Measurements from ENCODE around the gene SEMA3B.
A peak's percentile ranks its signal among the peaks of the same experiment; 100 is the strongest.
"Not testable (repeated sequence)": the region's sequence is repeated elsewhere in the genome, so short reads cannot be mapped to it uniquely, and the experiment has no call there.

The SEMA3B gene

DNA sequence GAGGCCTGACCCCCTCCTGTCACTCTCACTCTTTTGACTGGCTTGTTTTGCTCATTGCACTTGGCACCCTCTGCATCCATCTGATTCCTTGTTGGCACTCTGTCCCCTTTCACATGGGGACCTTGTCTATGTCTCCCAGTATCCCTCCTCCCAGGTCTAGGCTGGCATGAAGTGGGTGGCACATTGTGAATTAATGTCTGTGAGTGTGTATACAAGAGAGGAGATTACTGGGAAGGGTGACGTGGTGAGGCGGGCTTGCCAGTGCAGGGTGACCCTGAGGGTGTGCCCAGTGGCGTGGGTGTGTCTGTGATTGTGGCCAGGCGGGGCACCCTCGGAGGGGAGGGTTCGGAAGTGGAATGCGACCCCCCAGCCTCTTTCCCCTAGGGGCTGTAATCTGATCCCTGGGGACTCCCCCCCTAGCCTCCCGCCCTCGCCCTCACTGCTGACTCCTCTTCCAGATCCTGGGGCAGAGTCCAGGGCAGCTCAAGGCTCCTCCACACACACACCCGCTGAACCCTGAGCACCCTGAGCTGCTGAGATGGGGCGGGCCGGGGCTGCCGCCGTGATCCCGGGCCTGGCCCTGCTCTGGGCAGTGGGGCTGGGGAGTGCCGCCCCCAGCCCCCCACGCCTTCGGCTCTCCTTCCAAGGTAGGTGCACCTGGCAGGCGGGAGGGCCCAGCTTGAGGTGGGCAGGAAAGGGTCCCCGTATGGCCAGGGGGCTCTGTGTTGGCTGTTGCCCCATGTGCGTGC lies at the start of gene SEMA3B:
Gene SEMA3B, plus strand, starts transcription at position 445 of the 749 bp plus-strand sequence. Its CDS starts 94 bp downstream, at position 539.
- DNase-seq (ENCODE audit: low read depth) = no peak

GRCh38 chr3:50219285-50219684 lies 49.7 kb upstream of the SEMA3B start:
- DNase-seq (ENCODE audit: low read depth) = no peak

- no peak for DNase-seq (ENCODE audit: low read depth)
Measured at GRCh38 chr3:50220109-50220508, 48.8 kb upstream of the SEMA3B start.

- DNase-seq (ENCODE audit: low read depth) = no peak
Measured at GRCh38 chr3:50221051-50221410, 47.9 kb upstream of the SEMA3B start.

DNA sequence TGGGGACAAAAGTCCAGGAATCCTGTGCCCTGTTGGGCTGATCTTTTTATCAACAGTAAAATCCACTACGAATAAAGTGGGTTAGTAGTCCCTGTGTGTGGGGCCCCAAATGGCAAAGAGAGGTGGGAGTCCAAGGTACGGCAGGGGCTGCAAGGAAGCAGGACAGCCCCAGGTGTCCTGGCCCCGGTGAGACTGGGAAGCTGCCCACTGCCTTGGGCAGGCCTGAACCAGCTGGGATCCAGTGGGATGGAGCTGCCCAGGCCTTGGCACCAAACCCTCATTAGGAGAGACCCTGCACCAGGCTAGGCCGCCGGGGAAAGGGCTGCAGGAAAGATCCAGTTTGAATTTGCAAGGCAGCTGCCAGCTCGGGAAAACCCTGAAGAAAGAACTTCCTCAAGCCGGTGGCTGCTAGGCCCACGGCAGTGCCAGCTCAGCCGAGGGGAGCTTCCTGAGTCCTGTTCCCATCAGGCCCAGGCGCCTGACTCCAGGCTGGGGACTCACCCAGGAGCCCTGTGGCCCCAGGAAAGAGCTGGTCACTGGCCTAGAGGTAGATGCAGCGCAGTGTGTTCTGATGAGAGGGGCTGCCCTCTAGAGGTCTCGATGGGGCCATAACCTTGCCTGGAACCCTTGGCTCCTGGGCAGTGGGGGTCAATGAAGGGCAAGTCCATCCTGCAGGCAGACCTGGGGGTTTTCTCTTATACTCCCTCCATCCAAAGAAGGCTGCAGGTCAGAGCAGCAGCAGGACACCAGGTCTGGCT lies 47.4 kb upstream of the SEMA3B start:
- DNase-seq (ENCODE audit: low read depth) = no peak

GRCh38 chr3:50222169-50222528 lies 46.8 kb upstream of the SEMA3B start:
- DNase-seq (ENCODE audit: low read depth) = no peak

DNA sequence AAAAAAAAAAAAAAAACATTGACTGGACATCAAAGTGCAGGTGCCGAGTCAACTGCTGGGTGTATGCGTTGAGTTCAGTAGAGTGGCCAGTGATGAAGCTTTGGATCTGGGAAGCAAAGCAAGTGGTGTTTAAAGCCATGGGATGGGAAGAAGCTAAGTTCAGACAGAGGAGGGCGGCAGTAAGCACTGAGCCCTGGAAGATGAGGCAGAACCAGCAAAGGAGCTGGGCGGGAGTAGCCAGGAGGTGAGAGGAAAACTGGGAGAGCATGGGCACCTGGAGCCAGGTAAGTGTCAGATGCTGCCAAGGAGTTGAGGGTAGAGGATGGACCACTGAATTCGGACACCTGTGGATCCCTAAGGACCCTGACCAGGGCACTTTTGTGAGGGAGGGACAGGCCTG lies 44.3 kb upstream of the SEMA3B start:
- no peak for DNase-seq (ENCODE audit: low read depth)

- DNase-seq (ENCODE audit: low read depth) = peak; percentile 28
Measured at GRCh38 chr3:50226888-50227389, 42.0 kb upstream of the SEMA3B start.

GRCh38 chr3:50227390-50228183 lies 41.4 kb upstream of the SEMA3B start:
- DNase-seq (ENCODE audit: low read depth) = peak; percentile 87

- DNase-seq (ENCODE audit: low read depth) = not testable (repeated sequence)
Measured at GRCh38 chr3:50228184-50228763, 40.7 kb upstream of the SEMA3B start.

DNA sequence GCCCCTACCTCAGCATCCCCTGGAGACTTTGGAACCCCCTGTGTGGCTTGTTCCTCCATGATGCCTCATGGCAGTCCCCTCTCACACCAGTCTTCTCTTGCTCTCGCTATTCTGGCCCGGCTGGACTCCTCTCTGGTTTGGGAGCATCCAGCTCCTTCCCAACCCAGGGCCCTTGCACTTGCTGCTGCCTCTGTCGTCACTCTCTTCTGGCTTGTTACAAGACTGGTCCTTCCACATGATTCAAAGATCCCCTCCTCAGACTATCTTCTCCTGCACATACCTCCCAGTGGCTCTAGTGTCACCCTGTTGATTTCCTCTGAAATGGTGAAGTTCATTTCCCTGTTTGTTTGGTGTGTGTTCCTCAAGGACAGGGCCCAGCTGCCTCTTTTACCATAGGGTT lies 39.5 kb upstream of the SEMA3B start:
- no peak for DNase-seq (ENCODE audit: low read depth)

DNA sequence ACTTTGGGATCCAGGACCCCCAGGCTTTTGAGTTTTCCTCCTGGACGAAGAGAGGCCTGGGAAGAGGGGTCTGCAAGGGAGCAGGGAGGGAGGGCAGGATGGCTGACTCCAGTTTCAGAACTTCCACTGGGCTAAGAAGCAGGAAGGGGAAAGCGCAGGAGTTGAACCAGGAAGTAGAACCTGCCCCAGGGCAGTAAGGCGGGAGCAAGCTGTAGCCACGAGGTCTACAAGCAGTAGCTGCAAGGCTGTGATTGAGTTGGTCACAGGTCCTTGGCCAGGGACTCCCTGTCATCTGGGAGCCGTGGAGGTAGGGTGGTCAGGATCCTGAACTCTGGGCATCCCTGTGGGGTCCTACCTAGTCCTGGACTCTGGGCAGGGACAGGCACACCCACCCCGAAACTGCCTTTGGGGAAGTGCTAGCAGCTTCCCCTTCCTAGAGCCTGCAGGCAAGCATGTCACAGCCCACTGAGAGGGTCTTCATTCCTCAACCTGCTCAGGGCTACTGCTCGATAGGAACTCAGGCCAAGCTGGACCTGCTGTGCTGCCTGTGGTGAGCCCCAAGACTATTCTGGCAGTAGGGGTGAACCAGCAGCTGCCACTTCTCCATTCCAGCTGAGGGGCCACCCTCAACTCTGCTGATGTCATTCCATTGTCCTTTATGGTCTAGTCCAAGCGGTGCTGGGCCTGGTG lies 38.7 kb upstream of the SEMA3B start:
- DNase-seq (ENCODE audit: low read depth) = no peak

DNA sequence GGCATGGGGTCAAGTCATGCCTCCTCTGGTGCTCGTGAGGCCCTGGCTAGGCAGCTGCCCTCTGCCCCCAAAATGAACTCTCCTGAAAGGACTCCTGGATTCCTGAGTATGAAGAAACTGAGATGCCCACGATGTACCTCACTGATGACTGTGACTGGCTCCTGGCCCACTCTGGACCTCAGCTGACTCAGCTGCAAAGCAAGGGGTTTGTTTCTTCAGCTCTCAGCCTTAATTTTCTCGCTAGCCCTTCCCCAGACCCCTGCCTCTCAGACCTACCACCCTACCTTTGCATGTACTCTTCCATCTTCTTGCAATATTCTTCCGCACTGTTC lies 38.2 kb upstream of the SEMA3B start:
- DNase-seq (ENCODE audit: low read depth) = no peak

GRCh38 chr3:50231581-50231980 lies 37.4 kb upstream of the SEMA3B start:
- no peak for DNase-seq (ENCODE audit: low read depth)

- DNase-seq (ENCODE audit: low read depth) = no peak
Measured at GRCh38 chr3:50232303-50232702, 36.6 kb upstream of the SEMA3B start.

DNA sequence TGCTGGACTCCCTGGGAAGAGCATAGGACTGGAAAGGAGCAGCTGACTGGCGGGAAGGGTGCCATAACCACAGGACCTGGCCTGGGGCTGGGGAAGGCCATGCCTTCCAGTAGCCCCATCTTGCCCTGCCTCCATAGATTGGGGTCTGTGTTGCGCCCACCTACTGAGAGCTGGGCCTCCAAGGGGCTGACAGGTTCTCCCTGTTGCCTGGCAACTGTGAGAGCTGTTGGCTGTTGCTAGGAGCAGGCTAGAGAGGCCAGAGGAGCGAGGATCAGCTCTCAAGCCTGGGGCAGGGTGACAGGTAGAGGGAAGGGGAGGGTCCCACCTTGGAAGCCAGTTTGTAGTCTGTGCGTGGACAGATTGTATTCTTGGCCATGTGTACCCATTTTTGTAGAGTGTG lies 35.8 kb upstream of the SEMA3B start:
- no peak for DNase-seq (ENCODE audit: low read depth)

GRCh38 chr3:50235716-50236483 lies 33.0 kb upstream of the SEMA3B start, which contains the start of gene GNAI2:
TSS of gene GNAI2 (plus strand) at chr3:50236204. CDS start at chr3:50236336, 132 bp downstream.
- peak; percentile 98 for DNase-seq (ENCODE audit: low read depth)

GRCh38 chr3:50236484-50237132 lies 32.3 kb upstream of the SEMA3B start:
- no peak for DNase-seq (ENCODE audit: low read depth)

GRCh38 chr3:50237133-50237651 lies 31.8 kb upstream of the SEMA3B start:
- DNase-seq (ENCODE audit: low read depth) = no peak

Data from T-helper 22 cell (primary cell).